GM18507 (cell line): ENCODE results near the gene SACM1L.
"Not testable (repeated sequence)": the region's sequence is repeated elsewhere in the genome, so short reads cannot be mapped to it uniquely, and the experiment has no call there.

ENCODE experiments used
- DNase-seq: peaks from one replicate; pipeline ENCODE4 v3.0.0; 2011; ENCODE audit warnings: low read depth; ENCODE audit not compliant: insufficient read length; ENCODE audit errors: extremely low spot score
- FAIRE-seq: peaks from 2 replicates; lab custom pipeline; 2011; peaks lifted over from hg19 to GRCh38; lab: Jason Lieb, UNC

SACM1L gene

DNA sequence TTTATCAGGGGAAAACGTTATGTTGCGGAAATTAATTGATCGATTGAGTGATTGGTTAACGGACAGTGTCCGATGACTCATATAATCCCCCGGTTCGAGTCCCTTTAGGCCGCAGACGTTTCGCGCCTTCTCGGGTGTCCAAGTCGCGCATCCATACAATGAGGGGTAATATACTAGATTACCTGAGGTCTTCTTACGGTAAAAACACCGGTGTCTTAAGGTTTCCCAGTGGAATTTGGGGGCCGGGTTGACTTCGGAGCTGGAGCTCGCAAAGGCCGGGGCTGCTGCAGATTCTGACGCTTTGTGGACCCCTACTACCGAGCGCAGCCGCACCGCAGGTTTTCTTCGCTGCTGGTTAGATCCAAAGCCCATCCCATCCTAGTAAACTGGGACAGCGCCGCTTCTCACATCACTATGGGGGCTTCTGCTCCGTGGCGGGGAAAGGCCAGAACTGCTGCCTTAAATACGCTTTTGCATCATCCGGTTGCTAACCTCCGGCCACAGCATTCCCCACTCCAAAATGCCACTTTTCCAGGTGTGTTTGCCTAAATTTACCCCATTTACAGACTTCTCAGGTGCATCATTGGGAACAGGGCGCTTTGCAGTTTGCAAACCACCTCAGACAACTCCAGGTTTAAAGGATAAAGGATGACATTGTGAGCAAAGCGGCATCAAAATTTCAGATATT, 858 bp upstream of the SACM1L start:
- FAIRE-seq (peak; percentile 68), DNase-seq (no peak)

DNA sequence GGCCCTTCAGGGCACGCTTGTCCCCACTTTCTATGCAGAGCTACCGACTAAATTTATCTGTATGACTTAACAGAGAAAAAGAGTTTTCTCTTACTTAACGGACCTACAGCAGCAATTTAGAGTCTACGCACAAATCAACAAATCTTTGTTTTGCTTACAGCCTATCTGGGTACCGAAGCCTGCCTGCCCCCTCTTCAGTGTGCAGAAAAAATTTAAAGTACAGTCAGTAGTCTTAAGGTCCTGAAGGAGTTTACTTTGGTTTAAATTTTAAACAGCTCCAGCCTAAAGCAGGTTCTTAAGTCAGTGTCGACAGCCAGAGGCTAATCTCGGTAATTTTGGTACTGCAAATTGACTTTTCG, 570 bp downstream of the SACM1L start:
- FAIRE-seq = no peak
- DNase-seq = no peak

DNA sequence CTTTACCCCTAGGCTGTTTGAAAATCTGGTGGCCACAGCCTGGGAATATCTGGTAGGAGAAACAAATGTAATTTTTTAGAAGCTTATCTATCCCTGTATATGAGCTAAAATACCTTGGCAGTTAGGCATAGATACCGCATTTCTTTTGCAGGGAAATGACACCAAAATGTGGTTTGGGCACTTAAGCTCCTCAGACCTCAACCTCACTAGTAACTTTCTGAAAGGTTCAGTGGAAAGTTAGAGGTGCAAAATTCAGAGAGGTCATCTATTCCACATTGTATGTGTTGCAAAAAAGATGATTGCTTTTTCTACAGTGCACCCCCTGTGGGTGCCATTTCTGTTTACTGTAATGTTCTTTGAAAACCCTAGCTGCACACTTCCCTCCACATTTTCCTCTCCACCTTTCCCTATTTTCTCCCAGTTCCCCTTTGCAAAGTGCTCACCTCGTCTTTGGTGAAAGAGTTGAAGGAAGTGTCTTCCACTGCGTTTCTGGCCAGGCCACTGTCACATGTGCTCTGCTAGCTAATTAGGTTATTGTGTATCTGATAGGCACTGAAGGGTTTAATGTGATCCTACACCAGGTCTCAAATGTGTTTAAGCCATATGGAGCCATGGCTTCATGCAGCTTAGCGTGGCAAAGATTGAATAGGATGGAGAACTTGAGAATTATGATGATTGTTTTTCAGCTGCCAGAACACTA, 1.3 kb downstream of the SACM1L start:
- peak; percentile 63 for FAIRE-seq
- no peak for DNase-seq

DNA sequence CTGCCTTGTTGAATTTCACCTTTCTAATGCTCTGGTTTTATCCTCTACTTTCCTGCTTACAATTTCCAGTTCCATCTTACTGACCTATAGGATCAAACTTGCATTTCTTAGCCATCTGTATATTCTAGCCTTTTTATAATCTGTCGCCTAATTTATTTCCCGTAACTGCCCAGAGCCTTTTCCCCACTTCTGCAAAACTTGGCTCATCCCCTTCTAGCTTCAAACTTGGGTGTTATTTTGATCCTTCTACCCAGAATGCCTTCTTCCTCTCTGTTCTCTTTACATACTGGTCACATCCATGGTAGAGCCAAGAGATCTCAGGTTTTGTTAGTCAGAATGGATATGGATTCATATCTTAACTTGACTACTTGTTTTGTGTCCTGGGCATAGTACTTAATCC, 2.6 kb downstream of the SACM1L start:
- FAIRE-seq = no peak
- no peak for DNase-seq

DNA sequence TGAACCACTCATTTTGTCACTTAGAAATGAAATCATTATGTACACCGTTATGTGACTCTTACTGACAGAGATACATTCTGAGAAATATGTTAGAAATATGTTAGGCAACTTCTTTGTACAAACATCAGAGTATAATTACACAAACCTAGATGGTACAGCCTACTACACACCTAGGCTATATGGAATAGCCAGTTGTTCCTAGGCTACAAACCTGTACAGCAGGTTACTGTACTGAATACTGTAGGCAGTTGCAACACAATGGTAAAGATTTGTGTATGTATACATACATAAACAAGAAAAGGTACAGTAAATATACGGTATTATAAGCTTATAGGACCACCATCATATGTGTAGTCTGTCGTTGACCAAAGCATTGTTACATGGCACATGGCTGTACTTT, 3.7 kb downstream of the SACM1L start:
- no peak for FAIRE-seq
- no peak for DNase-seq

DNA sequence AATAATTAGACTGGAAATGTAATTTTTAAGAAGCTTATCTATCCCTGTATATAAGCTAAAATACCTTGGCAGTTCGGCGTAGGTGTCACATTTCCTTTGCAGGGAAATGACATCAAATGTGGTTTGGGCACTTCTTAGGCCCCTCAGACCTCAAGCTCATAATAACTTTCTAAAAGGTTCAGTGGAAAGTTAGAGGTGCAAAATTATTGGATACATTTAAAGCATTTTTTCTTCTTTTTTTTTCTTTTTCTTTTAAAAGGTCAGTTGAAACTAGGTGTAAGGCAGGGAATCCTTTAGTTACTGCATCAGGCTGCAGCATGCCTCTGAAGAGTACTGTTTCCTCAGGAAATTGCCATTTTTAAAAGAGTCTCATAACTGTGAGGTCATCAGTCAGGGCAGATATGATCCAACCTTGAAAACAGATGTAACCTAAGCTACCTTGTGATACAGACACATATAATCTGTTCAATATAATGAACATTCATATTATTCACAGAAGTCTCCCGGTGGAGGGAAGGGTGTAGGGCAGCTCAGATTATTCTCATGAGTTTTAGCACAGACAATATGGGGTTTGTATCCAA, 4.8 kb downstream of the SACM1L start:
- peak; percentile 57 for FAIRE-seq
- DNase-seq = no peak

DNA sequence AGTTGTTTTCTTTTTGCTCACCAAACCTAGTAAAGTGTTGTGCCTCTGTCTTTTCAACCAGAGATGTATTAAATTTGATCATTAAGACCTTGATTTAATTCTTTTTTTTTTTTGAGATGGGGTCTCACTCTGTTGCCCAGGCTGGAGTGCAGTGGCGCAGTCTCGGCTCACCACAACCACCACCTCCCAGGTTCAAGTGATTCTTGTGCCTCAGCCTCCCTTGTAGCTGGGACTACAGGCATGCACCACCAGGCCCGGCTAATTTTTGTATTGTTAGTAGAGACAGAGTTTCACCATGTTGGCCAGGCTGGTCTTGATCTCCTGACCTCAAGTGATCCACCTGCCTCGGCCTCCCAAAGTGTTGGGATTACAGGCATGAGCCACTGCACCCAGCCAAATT, 6.0 kb downstream of the SACM1L start:
- not testable (repeated sequence) for FAIRE-seq, DNase-seq

DNA sequence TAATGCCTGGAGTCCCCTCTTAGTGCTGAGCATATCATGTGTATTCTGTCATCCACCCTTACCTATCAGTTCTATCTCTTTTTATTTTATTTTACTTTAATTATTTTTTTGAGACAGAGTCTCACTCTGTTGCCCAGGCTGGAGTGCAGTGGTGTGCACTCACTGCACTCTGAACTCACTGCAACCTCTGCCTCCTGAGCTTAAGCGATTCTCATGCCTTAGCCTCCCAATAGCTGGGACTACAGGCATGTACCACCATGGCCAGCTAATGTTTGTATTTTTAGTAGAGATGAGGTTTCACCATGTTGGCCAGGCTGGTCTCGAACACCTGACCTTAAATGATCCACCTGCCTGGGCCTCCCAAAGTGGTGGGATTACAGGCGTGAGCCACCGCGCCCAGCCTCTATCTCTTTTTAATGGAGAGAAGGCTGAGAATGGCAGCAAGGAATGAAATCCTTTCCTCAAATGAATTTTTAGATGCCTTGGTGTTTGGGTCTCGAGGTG, 11.4 kb downstream of the SACM1L start:
- no peak for FAIRE-seq
- DNase-seq = no peak

DNA sequence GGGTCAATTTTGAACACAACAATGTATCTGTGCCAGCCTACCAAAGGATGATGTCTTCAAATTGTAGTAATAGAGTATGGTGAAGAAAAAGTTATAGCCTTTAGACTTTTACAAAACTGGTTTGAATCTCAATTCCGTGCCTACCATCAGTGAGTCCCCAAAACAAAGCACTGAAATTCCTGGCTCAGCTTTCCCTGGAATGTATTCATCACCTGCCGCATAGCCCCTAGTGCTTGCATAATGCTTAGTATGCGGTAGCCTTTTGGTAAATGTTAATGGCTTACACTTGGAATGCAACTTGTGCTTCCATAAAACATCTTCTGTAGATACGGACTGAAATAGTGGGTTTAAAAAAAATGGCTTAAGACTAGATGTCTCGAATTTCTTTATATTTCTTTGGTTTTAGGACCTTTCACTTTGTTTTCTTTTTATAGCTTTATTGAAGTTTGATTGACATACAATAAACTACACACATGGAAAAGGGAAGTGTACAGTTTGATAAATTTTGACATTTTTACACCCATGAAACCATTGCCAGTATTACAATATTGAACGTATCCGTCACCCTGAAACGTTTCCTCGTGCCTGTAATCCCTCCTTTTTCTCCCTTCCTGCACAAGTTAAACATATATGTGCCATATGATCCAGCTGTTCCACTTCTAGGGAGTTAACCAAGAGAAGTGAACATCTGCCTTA, 12.1 kb downstream of the SACM1L start:
- DNase-seq (no peak), FAIRE-seq (no peak)

DNA sequence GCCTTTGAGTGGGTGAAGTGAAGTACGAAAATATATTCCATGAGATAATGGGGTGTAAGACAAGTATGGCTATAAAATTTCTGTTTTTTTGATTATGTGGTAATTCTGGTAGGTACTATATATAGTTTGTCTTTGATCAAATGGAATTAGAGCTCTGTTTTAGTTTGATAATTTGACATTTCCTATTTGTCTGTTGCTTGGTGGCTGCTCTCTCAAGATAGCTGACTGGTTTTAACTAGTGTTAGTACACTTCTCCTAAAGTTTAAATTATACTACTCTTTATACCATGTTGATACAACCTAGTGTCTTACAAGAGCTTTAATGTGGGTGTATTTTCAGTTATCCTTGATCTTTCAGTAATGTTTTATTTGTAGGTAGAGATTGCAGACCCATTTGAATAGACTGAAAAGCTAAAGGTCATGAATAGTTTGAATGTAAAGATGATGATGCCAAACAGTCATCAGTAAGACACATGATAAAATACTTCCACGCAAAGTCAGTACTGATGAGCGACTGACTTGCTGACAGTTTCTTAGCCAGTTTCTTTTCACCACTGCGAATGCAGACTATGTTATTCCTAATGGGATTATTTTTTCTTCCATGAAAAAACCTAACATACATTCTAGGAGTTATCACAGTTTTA, 15.2 kb downstream of the SACM1L start:
- no peak for FAIRE-seq
- no peak for DNase-seq

DNA sequence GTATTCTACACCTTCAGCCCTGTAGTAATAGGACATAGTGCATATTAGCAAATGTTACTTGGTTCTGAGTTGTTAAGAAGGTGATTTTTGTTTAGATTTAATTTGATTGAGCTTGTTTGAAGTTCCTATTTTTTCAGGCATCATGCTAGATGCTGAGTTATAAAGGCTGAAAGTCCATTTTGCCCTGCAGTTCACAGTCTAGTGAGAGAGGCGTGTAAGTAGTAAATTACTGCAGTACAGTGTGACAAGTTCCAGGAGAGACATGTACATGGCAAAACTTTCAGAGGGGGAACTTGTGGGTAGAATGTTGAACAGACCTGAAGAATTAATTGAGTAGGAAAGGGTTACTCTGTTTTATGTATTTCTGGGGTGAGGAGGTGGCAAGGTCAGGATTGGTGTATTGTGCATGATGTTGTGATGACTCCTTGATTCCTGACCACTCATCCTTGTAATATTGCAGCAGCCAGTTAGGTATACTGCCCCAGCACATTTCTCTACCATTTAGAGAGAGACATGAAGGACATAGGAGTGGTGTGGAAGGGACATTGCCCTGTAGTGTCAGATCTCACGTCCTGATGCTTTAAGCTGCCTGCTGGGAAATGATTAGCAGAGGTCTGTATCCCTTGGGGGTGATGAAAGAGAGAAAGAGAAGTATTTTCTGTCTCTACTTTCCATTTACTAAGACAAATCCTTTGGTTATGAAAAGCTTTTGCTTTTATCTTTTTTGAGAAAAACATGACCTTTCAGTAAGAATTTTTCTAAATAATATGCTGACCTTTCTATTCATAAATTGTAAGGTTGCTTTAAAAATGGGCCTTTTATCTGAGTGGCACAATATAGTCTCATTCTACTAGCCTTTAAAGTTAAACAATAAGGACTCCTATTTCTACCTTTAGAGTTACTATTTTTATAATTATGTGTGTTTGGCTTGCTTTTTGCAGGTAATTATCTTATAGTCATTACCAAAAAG, 16.9 kb downstream of the SACM1L start:
- FAIRE-seq (peak; percentile 71), DNase-seq (no peak)

DNA sequence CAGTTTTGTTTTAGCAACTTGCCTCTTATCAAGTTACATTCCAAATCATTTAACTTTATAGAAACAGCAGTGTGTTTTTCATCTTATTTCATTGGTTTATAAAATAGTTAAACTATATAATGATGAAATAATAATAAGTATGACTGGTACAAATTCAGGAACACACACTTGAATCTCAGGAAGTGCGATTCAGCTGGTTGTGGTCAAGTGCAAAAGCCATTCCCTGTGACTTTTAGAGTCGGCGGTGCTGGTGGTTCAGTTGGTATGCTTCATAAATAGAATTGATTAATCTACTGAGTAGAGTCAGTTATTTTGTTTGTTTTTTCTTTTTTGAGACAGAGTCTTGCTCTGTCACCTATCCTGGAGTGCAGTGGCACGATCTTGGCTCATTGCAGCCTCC, 22.7 kb downstream of the SACM1L start:
- DNase-seq (no peak), FAIRE-seq (no peak)

DNA sequence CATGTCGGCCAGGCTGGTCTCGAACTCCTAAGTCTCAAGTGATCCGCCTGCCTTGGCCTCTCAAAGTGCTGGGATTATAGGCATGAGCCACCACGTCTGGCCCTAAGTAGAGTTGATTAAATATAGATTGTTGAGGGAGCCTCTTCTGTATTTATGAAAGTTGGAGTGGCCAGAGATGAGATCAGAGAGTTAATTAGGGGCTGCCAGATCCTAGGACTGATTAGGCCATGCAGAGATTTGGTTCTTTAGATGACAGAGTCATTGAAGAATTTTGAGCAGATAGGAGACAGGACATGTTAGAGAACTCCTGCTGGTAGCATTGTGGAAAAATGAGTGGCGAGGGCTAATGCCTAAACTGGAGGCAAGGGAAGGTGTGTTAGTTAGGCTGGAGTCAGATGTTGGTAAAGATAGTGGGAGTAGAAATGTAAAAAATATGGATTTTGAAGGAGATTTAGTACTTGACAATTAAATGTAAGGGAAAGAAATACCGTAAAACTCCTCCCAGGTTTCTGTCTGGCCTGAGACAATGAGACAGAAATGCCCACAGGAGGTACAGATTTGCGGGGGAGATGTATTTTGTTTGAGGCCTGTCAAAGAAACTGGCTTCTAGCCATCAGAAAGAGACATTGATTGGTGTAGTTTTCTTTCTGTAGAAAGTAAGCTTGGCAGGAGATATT, 23.4 kb downstream of the SACM1L start:
- DNase-seq (no peak), FAIRE-seq (no peak)

DNA sequence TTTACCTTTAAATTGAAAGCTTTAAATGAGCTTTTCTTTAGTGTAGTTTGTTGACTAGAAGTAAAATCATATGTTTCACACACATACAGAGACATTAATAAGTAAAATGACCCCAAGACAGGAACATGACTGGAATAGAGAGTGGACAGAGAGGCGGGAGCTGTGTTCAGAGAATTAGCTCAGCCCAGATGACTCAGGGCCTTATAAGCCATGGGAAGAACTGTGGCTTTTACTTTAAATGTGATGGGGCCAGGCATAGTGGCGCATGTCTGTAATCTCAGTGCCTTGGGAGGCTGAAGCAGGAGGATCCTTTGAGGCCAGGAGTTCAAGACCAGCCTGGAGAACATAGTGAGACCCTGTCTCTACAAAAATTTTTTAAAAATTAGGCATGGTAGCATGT, 26.7 kb downstream of the SACM1L start:
- FAIRE-seq = no peak
- no peak for DNase-seq

DNA sequence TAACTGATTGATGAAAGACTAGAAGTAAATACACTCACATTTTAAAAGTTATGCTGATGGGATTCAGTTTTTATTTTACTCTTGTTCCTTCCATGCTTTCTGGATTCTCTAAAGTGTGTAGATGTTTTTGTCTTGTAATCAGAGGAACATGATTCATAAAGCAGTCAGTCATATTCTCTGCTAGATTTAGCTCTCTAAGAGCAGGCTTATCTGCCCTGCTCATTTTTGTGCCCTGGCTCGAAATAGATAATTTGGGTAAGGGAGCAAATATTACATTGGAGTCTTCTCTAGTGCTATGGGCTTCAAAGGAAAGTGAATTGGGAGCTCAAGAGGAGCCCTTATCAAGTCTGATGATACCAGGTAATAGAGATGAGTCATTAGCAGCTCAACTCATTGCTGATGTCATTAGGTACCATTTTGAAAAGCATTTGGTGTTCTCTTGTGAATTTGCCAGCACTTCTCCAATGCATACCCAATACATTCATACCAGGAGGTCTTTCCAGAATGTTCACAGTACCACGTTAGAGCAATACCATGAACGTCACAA, 27.7 kb downstream of the SACM1L start:
- FAIRE-seq (no peak), DNase-seq (no peak)

DNA sequence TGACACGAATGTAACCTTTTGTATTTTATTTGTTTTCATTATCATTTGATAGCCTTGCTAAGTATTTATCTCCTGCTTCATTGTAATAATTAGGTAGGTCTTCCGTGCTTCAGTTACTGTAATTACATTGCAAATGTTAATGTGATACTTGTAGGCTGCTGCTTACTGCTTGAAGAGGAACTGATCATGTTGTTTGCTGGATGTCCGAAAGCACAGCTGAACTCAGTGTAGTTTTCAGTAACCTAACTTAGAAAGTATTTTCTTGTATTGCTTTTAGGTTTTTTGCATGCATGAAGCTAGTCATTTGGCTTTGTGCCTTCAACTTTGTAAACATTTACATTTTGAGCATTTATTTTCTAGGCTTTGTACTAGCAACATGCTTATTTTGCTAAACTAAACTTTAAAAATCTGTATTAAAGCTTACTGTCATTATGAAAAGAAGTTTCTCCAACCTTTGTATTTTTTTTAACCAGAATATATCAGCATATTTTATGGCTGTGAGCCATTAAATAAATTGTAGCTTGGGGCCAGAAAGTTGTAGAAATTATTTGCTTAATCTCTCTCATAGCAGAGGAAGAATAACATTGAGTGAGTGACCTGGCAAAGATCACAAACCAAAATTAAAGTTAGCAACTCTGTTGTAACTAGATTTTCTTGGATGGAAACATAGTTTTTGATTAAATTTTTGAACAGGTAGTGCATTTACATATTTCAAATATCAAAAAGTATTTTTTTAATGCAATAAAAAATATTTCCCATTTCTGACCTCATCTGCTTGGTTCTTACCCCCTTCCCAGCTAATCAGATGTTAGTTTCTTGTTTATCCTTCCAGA, 30.7 kb downstream of the SACM1L start:
- no peak for FAIRE-seq
- DNase-seq = no peak

DNA sequence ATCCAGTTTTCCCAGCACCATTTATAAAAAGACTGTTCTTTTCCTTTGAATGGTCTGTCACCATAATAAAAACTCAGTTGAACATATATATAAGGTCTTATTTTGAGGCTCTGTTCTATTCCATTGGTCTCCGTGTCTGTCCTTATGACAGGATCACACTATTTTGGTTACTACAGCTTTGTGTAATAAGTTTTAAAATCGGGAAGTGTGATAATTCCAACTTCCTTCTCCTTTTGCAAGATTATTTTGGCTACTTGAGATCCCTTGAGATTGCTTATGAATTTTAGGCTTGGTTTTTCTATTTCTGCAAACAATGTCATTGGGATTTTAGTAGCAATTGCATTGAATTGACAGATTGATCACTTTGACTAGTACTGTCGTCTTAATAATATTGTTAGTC, 35.7 kb downstream of the SACM1L start:
- DNase-seq (no peak), FAIRE-seq (peak; percentile 76)
